IMR-90 (cell line): ENCODE data around the gene ALX4. TPM values are rescaled to one million over a fixed set of nuclear protein-coding genes. Genes with fewer than 3 reads are reported as not detected.

Experiments
- ATAC-seq: fragments of 200-7000 bp; cut with Tn5 transposase; 2 replicates; pipeline ENCODE4 v1.9.1; 2020; ENCODE audit warnings: low read depth, mild to moderate bottlenecking, moderate library complexity
- BruUV-seq: library from RNA; stranded (reverse); fragments of 400-500 nt; replicated peaks from 2 replicates; lab custom pipeline; 2021; lab: Mats Ljungman, UMichigan
- CTCF ChIA-PET: fragments of 300-600 bp; formaldehyde crosslinking; extraction: SDS; loops from one replicate; lab custom pipeline; 2021; ENCODE audit warnings: antibody characterized with exemption; lab: Yijun Ruan, JAX
- POLR2A ChIA-PET: fragments of 300-600 bp; sonication (Branson Sonifier 250); formaldehyde crosslinking; loops from one replicate; lab custom pipeline; 2022; ENCODE audit warnings: antibody characterized with exemption; ENCODE audit not compliant: unreplicated experiment; lab: Charles Lee
- DNase-seq: peaks from one replicate; pipeline ENCODE4 v3.0.0; 2013
- H2AFZ ChIP-seq: replicated peaks from 2 replicates; pipeline ENCODE3; 2013; ENCODE audit warnings: low read length, mild to moderate bottlenecking; ENCODE audit not compliant: poor library complexity
- H2AK5ac ChIP-seq: 2 replicates; pipeline ENCODE4 v1.6.1; 2013; ENCODE audit warnings: low read depth, low read length, inconsistent platforms
- H2AK9ac ChIP-seq: replicated peaks from 2 replicates; pipeline ENCODE3; 2013; ENCODE audit warnings: mild to moderate bottlenecking, low read depth, low read length, moderate library complexity; ENCODE audit not compliant: poor library complexity
- H2BK120ac ChIP-seq: 2 replicates; pipeline ENCODE4 v1.6.1; 2013; ENCODE audit warnings: low read depth, low read length, inconsistent platforms
- H2BK15ac ChIP-seq: 3 replicates; pipeline ENCODE4 v1.6.1; 2013; ENCODE audit warnings: low read depth, low read length, inconsistent platforms
- H2BK20ac ChIP-seq: 2 replicates; pipeline ENCODE4 v1.6.1; 2013; ENCODE audit warnings: low read depth, mild to moderate bottlenecking, inconsistent platforms, low read length, moderate library complexity
- H2BK5ac ChIP-seq: 2 replicates; pipeline ENCODE4 v1.6.1; 2013; ENCODE audit warnings: mild to moderate bottlenecking, low read depth, low read length, inconsistent platforms; ENCODE audit not compliant: poor library complexity, severe bottlenecking
- H3K14ac ChIP-seq: replicated peaks from 2 replicates; pipeline ENCODE4 v1.6.1; 2013; ENCODE audit warnings: low read depth, low read length, inconsistent platforms
- H3K18ac ChIP-seq: 2 replicates; pipeline ENCODE4 v1.6.1; 2013; ENCODE audit warnings: low read depth, low read length, control low read depth
- H3K23ac ChIP-seq: 2 replicates; pipeline ENCODE4 v1.6.1; 2013; ENCODE audit warnings: low read depth, low read length, inconsistent platforms
- H3K27ac ChIP-seq: 2 replicates; pipeline ENCODE4 v1.5.1; 2013; ENCODE audit warnings: mild to moderate bottlenecking, control low read depth, low read length; ENCODE audit not compliant: insufficient read depth
- H3K27me3 ChIP-seq: 2 replicates; pipeline ENCODE4 v1.6.1; 2013; ENCODE audit warnings: low read length; ENCODE audit not compliant: control insufficient read depth, insufficient read depth
- H3K36me3 ChIP-seq: 2 replicates; pipeline ENCODE4 v1.6.1; 2013; ENCODE audit warnings: low read length, mixed read lengths; ENCODE audit not compliant: control insufficient read depth, insufficient read depth
- H3K4ac ChIP-seq: 2 replicates; pipeline ENCODE4 v1.6.1; 2013; ENCODE audit warnings: low read depth, low read length, inconsistent platforms
- H3K4me1 ChIP-seq: 2 replicates; pipeline ENCODE4 v1.6.1; 2013; ENCODE audit warnings: low read length, mixed read lengths; ENCODE audit not compliant: control insufficient read depth, insufficient read depth
- H3K4me2 ChIP-seq: 2 replicates; pipeline ENCODE4 v1.6.1; 2013; ENCODE audit warnings: low read depth, mild to moderate bottlenecking, control low read depth, low read length, moderate library complexity
- H3K4me3 ChIP-seq: 2 replicates; pipeline ENCODE4 v1.5.1; 2013; ENCODE audit warnings: low read depth, mild to moderate bottlenecking, control low read depth, low read length, moderate library complexity; ENCODE audit not compliant: insufficient read depth
- H3K56ac ChIP-seq: 2 replicates; pipeline ENCODE4 v1.6.1; 2013; ENCODE audit warnings: low read length, inconsistent platforms; ENCODE audit not compliant: insufficient read depth; ENCODE audit errors: extremely low read depth
- H3K79me1 ChIP-seq, 2 experiments: 2 replicates each; pipeline ENCODE4 v1.6.1; 2013; ENCODE audit warnings: low read length in 2 of 2, inconsistent platforms in 1 of 2, low read depth in 1 of 2
- H3K9ac ChIP-seq: 2 replicates; pipeline ENCODE4 v1.6.1; 2013; ENCODE audit warnings: low read depth, low read length, control low read depth
- H3K9me1 ChIP-seq: 2 replicates; pipeline ENCODE4 v1.6.1; 2013; ENCODE audit warnings: low read length, inconsistent platforms; ENCODE audit not compliant: insufficient read depth
- H3K9me3 ChIP-seq: 2 replicates; pipeline ENCODE4 v1.6.1; 2013; ENCODE audit warnings: low read length; ENCODE audit not compliant: control insufficient read depth, insufficient read depth
- H4K20me1 ChIP-seq: 2 replicates; pipeline ENCODE4 v1.6.1; 2013; ENCODE audit warnings: low read length, inconsistent platforms; ENCODE audit not compliant: insufficient read depth
- H4K5ac ChIP-seq: 2 replicates; pipeline ENCODE4 v1.6.1; 2013; ENCODE audit warnings: mild to moderate bottlenecking, low read depth, low read length, control low read depth
- H4K8ac ChIP-seq, 2 experiments: 2 replicates each; pipeline ENCODE4 v1.6.1; 2013; ENCODE audit warnings: low read depth in 2 of 2, low read length in 2 of 2, control low read depth in 1 of 2, inconsistent platforms in 1 of 2
- H4K91ac ChIP-seq: 2 replicates; pipeline ENCODE4 v1.6.1; 2013; ENCODE audit warnings: low read depth, low read length, inconsistent platforms; ENCODE audit not compliant: insufficient read depth
- CHD1 ChIP-seq: IDR thresholded peaks from 2 replicates; pipeline ENCODE4 v1.6.1; 2012; ENCODE audit warnings: low read depth, low read length, improper control_type of control experiment
- FOS ChIP-seq: fragments of 150-350 bp; IDR thresholded peaks from 2 replicates; pipeline ENCODE4 v1.6.1; 2016; ENCODE audit warnings: low read depth, low read length
- MXI1 ChIP-seq: IDR thresholded peaks from 2 replicates; pipeline ENCODE4 v1.6.1; 2012; ENCODE audit warnings: low read depth, mild to moderate bottlenecking, low read length, moderate library complexity, borderline replicate concordance
- NFE2L2 ChIP-seq: fragments of 150-350 bp; IDR thresholded peaks from 2 replicates; pipeline ENCODE4 v1.6.1; 2016; ENCODE audit warnings: low read depth, mild to moderate bottlenecking, low read length
- RCOR1 ChIP-seq: IDR thresholded peaks from 2 replicates; pipeline ENCODE4 v1.6.1; 2012; ENCODE audit warnings: mild to moderate bottlenecking, low read length, improper control_type of control experiment; ENCODE audit not compliant: insufficient replicate concordance
- RFX5 ChIP-seq: IDR thresholded peaks from 2 replicates; pipeline ENCODE4 v1.8.0; 2012; ENCODE audit warnings: low read depth, mild to moderate bottlenecking, low read length, moderate library complexity
- WGBS, 2 experiments: methylation state at CpG; one replicate each; pipeline versions ENCODE4 v1.1.5 to v1.1.7; 2013; ENCODE audit warnings: missing lambda C conversion rate in 2 of 2; ENCODE audit not compliant: insufficient read length in 1 of 2; ENCODE audit errors: extremely low coverage in 2 of 2; 5-methylcytosine and 5-hydroxymethylcytosine counted together
- dilution Hi-C: fragments of 300-500 bp; cut with HindIII; formaldehyde crosslinking; loops from one replicate; pipeline ENCODE4 v1.14.3; 2018; ENCODE audit warnings: low sequenced_read_pairs; ENCODE audit not compliant: unreplicated experiment
- in situ Hi-C: fragments of 300-500 bp; cut with MboI; formaldehyde crosslinking; loops from 3 replicates; pipeline ENCODE4 v1.14.3; 2019; ENCODE audit warnings: low sequenced_read_pairs, inconsistent platforms, mixed read lengths
- intact Hi-C: fragments of 100-400 bp; cut with micrococcal nuclease; formaldehyde crosslinking; loops from 2 replicates; pipeline ENCODE4 v1.10.0; 2022
- polyA plus RNA-seq, 3 experiments: library from polyadenylated mRNA; depleted of rRNA; stranded (reverse); fragments of >200 nt; gene quantifications; 2 replicates each; pipeline ENCODE4 v1.2.3, GENCODE V29; 2012; ENCODE audit warnings: low replicate concordance in 1 of 3
- total RNA-seq: library from RNA; depleted of rRNA; stranded (reverse); fragments of >200 nt; gene quantifications from 2 replicates; pipeline ENCODE4 v1.2.3, GENCODE V29; 2012
- TF ChIP-seq, protein P1 (sequence below): conservative IDR thresholded peaks from 2 replicates; pipeline ENCODE4 v1.5.1; 2012; ENCODE audit warnings: mild to moderate bottlenecking, low read depth, low read length, improper control_type of control experiment
- TF ChIP-seq, protein P2 (sequence below): fragments of 150-350 bp; IDR thresholded peaks from 2 replicates; pipeline ENCODE4 v1.6.1; 2016; ENCODE audit warnings: low read depth, mild to moderate bottlenecking, low read length, moderate library complexity, borderline replicate concordance

Gene ALX4
- total and polyA plus RNA-seq, 2 of the 4 experiments (the other 2 are of a cell fraction): not detected

DNA sequence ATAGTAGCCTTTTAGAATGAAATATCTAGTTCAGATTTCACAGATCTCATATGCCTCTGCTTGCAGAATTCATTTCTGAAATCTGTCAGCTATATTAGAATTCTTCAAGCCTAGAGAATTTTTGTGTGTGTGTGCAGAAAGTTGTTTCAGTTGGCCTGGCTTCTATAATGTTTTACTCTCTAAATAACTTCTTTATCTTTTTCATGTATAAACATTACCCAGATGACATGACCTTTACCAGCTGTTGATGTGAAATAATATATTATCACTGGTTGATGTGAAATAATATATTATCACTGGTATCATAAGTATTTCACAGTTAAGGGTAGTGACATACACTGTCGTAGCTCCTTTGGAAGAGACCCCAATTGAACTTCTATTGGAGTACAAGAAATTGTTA is 72.8 kb downstream of the ALX4 start:
- Histone ChIP-seq H3K18ac (no peak overlapping the region), H2BK15ac (no peak overlapping the region), H2BK5ac (no peak overlapping the region), H3K23ac (no peak overlapping the region), H3K9me1 (no peaks in the 10 kb centered on the region), H3K4me3 (no peak overlapping the region), H2AK9ac (no peak overlapping the region), H3K56ac (no peak overlapping the region), H3K9me3 (no peaks in the 10 kb centered on the region), H2AK5ac (no peak overlapping the region), H2BK120ac (no peak overlapping the region), H3K27ac (no peak overlapping the region), H3K9ac (no peak overlapping the region), H4K5ac (no peak overlapping the region), H3K4ac (no peak overlapping the region), H4K8ac (no peak overlapping the region), H3K79me1 (no peaks in the 10 kb centered on the region), H2AFZ (no peak overlapping the region), H4K91ac (no peak overlapping the region), H3K27me3 (no peaks in the 10 kb centered on the region), H3K36me3 (peaks cover 5% of the 10 kb centered on the region), H3K14ac (no peak overlapping the region), H4K20me1 (no peaks in the 10 kb centered on the region), H3K4me1 (peaks cover 5% of the 10 kb centered on the region), H3K4me2 (no peak overlapping the region), H2BK20ac (no peak overlapping the region)
- CTCF ChIA-PET: interaction anchor here (0.7 kb wide), 1 partner anchor 843 kb away, joined by 3 read pairs; no protein-coding TSS in a partner anchor
- no TSS peak for BruUV-seq
- dilution Hi-C loops: no loop called here
- no CpG with 5 or more reads among the region's 1 CpG for WGBS, 2 experiments
- TF ChIP-seq CHD1 (no peak), FOS (no peak), MXI1 (no peak), NFE2L2 (no peak), RFX5 (no peak), RCOR1 (no peak)
- TF ChIP-seq, protein P1, sequence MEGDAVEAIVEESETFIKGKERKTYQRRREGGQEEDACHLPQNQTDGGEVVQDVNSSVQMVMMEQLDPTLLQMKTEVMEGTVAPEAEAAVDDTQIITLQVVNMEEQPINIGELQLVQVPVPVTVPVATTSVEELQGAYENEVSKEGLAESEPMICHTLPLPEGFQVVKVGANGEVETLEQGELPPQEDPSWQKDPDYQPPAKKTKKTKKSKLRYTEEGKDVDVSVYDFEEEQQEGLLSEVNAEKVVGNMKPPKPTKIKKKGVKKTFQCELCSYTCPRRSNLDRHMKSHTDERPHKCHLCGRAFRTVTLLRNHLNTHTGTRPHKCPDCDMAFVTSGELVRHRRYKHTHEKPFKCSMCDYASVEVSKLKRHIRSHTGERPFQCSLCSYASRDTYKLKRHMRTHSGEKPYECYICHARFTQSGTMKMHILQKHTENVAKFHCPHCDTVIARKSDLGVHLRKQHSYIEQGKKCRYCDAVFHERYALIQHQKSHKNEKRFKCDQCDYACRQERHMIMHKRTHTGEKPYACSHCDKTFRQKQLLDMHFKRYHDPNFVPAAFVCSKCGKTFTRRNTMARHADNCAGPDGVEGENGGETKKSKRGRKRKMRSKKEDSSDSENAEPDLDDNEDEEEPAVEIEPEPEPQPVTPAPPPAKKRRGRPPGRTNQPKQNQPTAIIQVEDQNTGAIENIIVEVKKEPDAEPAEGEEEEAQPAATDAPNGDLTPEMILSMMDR: no peak
- TF ChIP-seq, protein P2, sequence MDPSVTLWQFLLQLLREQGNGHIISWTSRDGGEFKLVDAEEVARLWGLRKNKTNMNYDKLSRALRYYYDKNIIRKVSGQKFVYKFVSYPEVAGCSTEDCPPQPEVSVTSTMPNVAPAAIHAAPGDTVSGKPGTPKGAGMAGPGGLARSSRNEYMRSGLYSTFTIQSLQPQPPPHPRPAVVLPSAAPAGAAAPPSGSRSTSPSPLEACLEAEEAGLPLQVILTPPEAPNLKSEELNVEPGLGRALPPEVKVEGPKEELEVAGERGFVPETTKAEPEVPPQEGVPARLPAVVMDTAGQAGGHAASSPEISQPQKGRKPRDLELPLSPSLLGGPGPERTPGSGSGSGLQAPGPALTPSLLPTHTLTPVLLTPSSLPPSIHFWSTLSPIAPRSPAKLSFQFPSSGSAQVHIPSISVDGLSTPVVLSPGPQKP: no peak
- no peak; the same call in 1 of the 2 replicates for ATAC-seq
- DNase-seq: no peak
- intact Hi-C loops: no loop called here
- in situ Hi-C loops: no loop called here
- POLR2A ChIA-PET: interaction anchor here (0.9 kb wide), 1 partner anchor 12 kb away, joined by 6 read pairs; no protein-coding TSS in a partner anchor
